ENCODE measurements around the gene WWP2. TPM values are rescaled to one million over a fixed set of nuclear protein-coding genes. Genes with fewer than 3 reads are reported as not detected.

The WWP2 gene
- total RNA-seq, 3 donors from 2014 or later (not counting 1 experiment from before 2014, with no cell fraction given), result 72.8 to 95.6 (median 81.6) TPM

- peak overlapping the region in 1 of 2 donors; percentile 28 for H3K27ac Mint-ChIP-seq
- H3K4me1 ChIP-seq (ENCODE audit: control insufficient read depth, insufficient read depth, low read length), result no peaks in the 10 kb centered on the region
- no peak for DNase-seq
- no peak overlapping the region for H3K27ac ChIP-seq (ENCODE audit: low read length)
- H3K36me3 ChIP-seq (ENCODE audit: control insufficient read depth, insufficient read depth, low read length), result peaks cover 12% of the 10 kb centered on the region
- H3K4me3 Mint-ChIP-seq, result no peak overlapping the region
- H3K4me1 Mint-ChIP-seq, result peaks cover 22 to 26% of the 10 kb centered on the region in 2 donors
- H3K36me3 Mint-ChIP-seq, result peaks cover 7% of the 10 kb centered on the region
- ATAC-seq, result no peak
- 77% methylated on average over 7 of the region's 12 CpGs for WGBS (ENCODE audit: insufficient coverage)
- intact Hi-C loops (cut with micrococcal nuclease), result no loop called here
- H3K9me3 ChIP-seq (ENCODE audit: control insufficient read depth, insufficient read depth, low read length), result no peaks in the 10 kb centered on the region
- H3K27me3 ChIP-seq (ENCODE audit: control insufficient read depth, insufficient read depth, low read length), result no peaks in the 10 kb centered on the region
- no peak for TF ChIP-seq CTCF (IDR thresholded peaks at IDR 0.05)
- H3K9me3 Mint-ChIP-seq, result no peaks in the 10 kb centered on the region
- no peak overlapping the region for H3K4me3 ChIP-seq (ENCODE audit: low read length)
- H3K27me3 Mint-ChIP-seq (ENCODE audit: low read depth in 2 of 2), result no peaks in the 10 kb centered on the region
These were observed 99.3 kb downstream of the WWP2 start for GRCh38 chr16:69861292-69862030.

GRCh38 chr16:69863401-69864281 is 101.5 kb downstream of the WWP2 start:
- no peak for ATAC-seq
- H3K27me3 Mint-ChIP-seq (ENCODE audit: low read depth in 2 of 2), result no peaks in the 10 kb centered on the region
- no peaks in the 10 kb centered on the region for H3K27me3 ChIP-seq (ENCODE audit: control insufficient read depth, insufficient read depth, low read length)
- H3K27ac Mint-ChIP-seq, result no peak overlapping the region
- TF ChIP-seq CTCF (IDR thresholded peaks at IDR 0.05), result no peak
- H3K4me1 Mint-ChIP-seq, result peaks cover 16 to 22% of the 10 kb centered on the region in 2 donors
- H3K9me3 ChIP-seq (ENCODE audit: control insufficient read depth, insufficient read depth, low read length), result no peaks in the 10 kb centered on the region
- H3K4me3 Mint-ChIP-seq, result no peak overlapping the region
- no peaks in the 10 kb centered on the region for H3K9me3 Mint-ChIP-seq
- intact Hi-C loops (cut with micrococcal nuclease), result no loop called here
- no peak for DNase-seq
- 99% methylated on average over 15 of the region's 16 CpGs for WGBS (ENCODE audit: insufficient coverage)
- no peak overlapping the region for H3K4me3 ChIP-seq (ENCODE audit: low read length)
- no peaks in the 10 kb centered on the region for H3K4me1 ChIP-seq (ENCODE audit: control insufficient read depth, insufficient read depth, low read length)
- peaks cover 7% of the 10 kb centered on the region for H3K36me3 ChIP-seq (ENCODE audit: control insufficient read depth, insufficient read depth, low read length)
- H3K36me3 Mint-ChIP-seq, result peaks cover 4% of the 10 kb centered on the region
- H3K27ac ChIP-seq (ENCODE audit: low read length), result no peak overlapping the region

- Mint-ChIP-seq H3K36me3 (no peaks in the 10 kb centered on the region), H3K9me3 (no peaks in the 10 kb centered on the region), H3K27ac (peak overlapping the region in 1 of 2 donors; percentile 9), H3K4me1 (peaks cover 15 to 16% of the 10 kb centered on the region in 2 donors), H3K4me3 (no peak overlapping the region), H3K27me3 (ENCODE audit: low read depth in 2 of 2) (no peaks in the 10 kb centered on the region)
- ATAC-seq, result no peak
- no peak overlapping the region for H3K27ac ChIP-seq (ENCODE audit: low read length)
- no peaks in the 10 kb centered on the region for H3K27me3 ChIP-seq (ENCODE audit: control insufficient read depth, insufficient read depth, low read length)
- no peaks in the 10 kb centered on the region for H3K9me3 ChIP-seq (ENCODE audit: control insufficient read depth, insufficient read depth, low read length)
- H3K36me3 ChIP-seq (ENCODE audit: control insufficient read depth, insufficient read depth, low read length), result no peaks in the 10 kb centered on the region
- no peaks in the 10 kb centered on the region for H3K4me1 ChIP-seq (ENCODE audit: control insufficient read depth, insufficient read depth, low read length)
- 70% methylated on average over 8 of the region's 8 CpGs for WGBS (ENCODE audit: insufficient coverage)
- intact Hi-C loops (cut with micrococcal nuclease), result no loop called here
- DNase-seq, result no peak
- no peak overlapping the region for H3K4me3 ChIP-seq (ENCODE audit: low read length)
- no peak for TF ChIP-seq CTCF (IDR thresholded peaks at IDR 0.05)
These were observed 103.6 kb downstream of the WWP2 start for GRCh38 chr16:69865701-69866100.
